SK-N-SH treated with all-trans-retinoic acid at 6 μM for 48 hours (cell line): ENCODE measurements around the gene PTPN22.

Experiments used
- BACH2 ChIP-seq: fragments of 250-450 bp; sonication (Bioruptor Pico); IDR thresholded peaks from 2 replicates; pipeline ENCODE4 v1.9.0; 2021; ENCODE audit warnings: mild to moderate bottlenecking, borderline replicate concordance
- GLIS3 ChIP-seq: fragments of 250-450 bp; sonication (Bioruptor Pico); IDR thresholded peaks from 2 replicates; pipeline ENCODE4 v1.5.0; 2020; ENCODE audit warnings: mild to moderate bottlenecking, moderate library complexity
- OSR1 ChIP-seq: fragments of 250-450 bp; sonication (Bioruptor Pico); IDR thresholded peaks from 2 replicates; pipeline ENCODE4 v1.8.0; 2022; ENCODE audit warnings: moderate library complexity, mild to moderate bottlenecking, inconsistent platforms
- RARB ChIP-seq: fragments of 250-450 bp; sonication (Bioruptor Pico); IDR thresholded peaks from 2 replicates; pipeline ENCODE4 v1.8.0; 2021; ENCODE audit warnings: mild to moderate bottlenecking, moderate library complexity
- TCF4 ChIP-seq: fragments of 250-450 bp; sonication (Bioruptor Pico); IDR thresholded peaks from 2 replicates; pipeline ENCODE4 v1.8.0; 2021; ENCODE audit warnings: mild to moderate bottlenecking, moderate library complexity, borderline replicate concordance
- TSHZ2 ChIP-seq: fragments of 250-450 bp; sonication (Bioruptor Pico); IDR thresholded peaks from 2 replicates; pipeline ENCODE4 v1.5.0; 2020; ENCODE audit warnings: mild to moderate bottlenecking, moderate library complexity
- ZFP30 ChIP-seq: fragments of 450-650 bp; formaldehyde crosslinking; IDR thresholded peaks from 2 replicates; pipeline ENCODE4 v1.5.0; 2022; ENCODE audit warnings: mild to moderate bottlenecking, moderate library complexity
- ZNF565 ChIP-seq: fragments of 450-650 bp; formaldehyde crosslinking; conservative IDR thresholded peaks from 2 replicates; pipeline ENCODE4 v1.5.0; 2020; ENCODE audit warnings: low read depth, mild to moderate bottlenecking, moderate library complexity
- ZNF70 ChIP-seq: fragments of 450-650 bp; formaldehyde crosslinking; IDR thresholded peaks from 2 replicates; pipeline ENCODE4 v1.5.0; 2020; ENCODE audit warnings: mild to moderate bottlenecking, moderate library complexity
- ZNF8 ChIP-seq: fragments of 450-650 bp; formaldehyde crosslinking; IDR thresholded peaks from 2 replicates; pipeline ENCODE4 v1.5.0; 2020; ENCODE audit warnings: mild to moderate bottlenecking, moderate library complexity
- TF ChIP-seq, protein P1 (sequence below): fragments of 250-450 bp; sonication (Bioruptor Pico); IDR thresholded peaks from 2 replicates; pipeline ENCODE4 v1.5.1; 2020; ENCODE audit warnings: low read depth, mild to moderate bottlenecking, moderate library complexity
- TF ChIP-seq, protein P2 (sequence below): fragments of 250-450 bp; sonication (Bioruptor Pico); IDR thresholded peaks from 2 replicates; pipeline ENCODE4 v1.8.0; 2020; ENCODE audit warnings: mild to moderate bottlenecking, moderate library complexity, borderline replicate concordance

DNA sequence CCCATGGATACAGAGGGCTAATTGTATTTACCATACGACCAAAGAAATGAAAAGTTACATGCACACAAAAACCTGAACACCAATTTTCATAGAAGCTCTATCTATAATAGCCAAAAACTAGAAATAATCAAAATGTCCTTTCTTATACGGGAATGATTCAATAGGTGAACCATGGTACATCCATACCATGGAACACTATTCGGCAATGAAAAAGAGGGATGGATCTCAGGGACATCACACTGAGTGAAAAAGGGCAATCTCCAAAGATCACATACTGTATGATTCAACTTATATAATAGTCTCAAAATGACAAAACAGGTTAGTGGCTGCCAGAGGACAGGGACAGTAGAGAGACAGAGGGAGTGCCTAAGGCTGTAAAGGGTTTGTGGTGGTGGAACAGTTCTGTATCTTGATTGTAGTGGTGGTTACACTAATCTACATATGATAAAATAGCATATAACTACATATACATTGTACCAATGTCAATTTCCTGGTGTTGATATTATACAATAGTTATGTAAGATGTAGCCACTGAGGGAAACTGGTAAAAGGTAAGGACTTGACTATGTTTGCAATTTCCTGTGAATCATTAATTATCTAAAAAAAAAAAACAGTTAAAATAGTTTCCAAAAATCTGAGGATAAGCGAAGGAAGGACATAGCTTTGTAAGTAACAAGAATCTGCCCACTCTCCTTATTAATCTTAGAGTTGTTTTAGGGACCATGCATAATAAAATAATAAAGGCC, 62.9 kb downstream of the PTPN22 start:
- TF ChIP-seq ZFP30 (no peak), RARB (CRISPR knock-in tag) (no peak), ZNF8 (CRISPR knock-in tag) (peak; percentile 97), ZNF565 (no peak), TSHZ2 (CRISPR knock-in tag) (no peak), ZNF70 (CRISPR knock-in tag) (no peak), BACH2 (CRISPR knock-in tag) (no peak), GLIS3 (no peak), TCF4 (CRISPR knock-in tag) (no peak), OSR1 (no peak)
- TF ChIP-seq, protein P1, sequence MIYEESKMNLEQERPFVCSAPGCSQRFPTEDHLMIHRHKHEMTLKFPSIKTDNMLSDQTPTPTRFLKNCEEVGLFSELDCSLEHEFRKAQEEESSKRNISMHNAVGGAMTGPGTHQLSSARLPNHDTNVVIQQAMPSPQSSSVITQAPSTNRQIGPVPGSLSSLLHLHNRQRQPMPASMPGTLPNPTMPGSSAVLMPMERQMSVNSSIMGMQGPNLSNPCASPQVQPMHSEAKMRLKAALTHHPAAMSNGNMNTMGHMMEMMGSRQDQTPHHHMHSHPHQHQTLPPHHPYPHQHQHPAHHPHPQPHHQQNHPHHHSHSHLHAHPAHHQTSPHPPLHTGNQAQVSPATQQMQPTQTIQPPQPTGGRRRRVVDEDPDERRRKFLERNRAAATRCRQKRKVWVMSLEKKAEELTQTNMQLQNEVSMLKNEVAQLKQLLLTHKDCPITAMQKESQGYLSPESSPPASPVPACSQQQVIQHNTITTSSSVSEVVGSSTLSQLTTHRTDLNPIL (CRISPR knock-in tag): no peak
- TF ChIP-seq, protein P2, sequence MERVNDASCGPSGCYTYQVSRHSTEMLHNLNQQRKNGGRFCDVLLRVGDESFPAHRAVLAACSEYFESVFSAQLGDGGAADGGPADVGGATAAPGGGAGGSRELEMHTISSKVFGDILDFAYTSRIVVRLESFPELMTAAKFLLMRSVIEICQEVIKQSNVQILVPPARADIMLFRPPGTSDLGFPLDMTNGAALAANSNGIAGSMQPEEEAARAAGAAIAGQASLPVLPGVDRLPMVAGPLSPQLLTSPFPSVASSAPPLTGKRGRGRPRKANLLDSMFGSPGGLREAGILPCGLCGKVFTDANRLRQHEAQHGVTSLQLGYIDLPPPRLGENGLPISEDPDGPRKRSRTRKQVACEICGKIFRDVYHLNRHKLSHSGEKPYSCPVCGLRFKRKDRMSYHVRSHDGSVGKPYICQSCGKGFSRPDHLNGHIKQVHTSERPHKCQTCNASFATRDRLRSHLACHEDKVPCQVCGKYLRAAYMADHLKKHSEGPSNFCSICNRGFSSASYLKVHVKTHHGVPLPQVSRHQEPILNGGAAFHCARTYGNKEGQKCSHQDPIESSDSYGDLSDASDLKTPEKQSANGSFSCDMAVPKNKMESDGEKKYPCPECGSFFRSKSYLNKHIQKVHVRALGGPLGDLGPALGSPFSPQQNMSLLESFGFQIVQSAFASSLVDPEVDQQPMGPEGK (CRISPR knock-in tag): no peak
